ENCODE measurements around the gene CCL4. TPM values are rescaled to one million over a fixed set of nuclear protein-coding genes. Genes with fewer than 3 reads are reported as not detected.

Gene CCL4
- polyA plus RNA-seq, 1 donor from 2014 or later = not detected

- no peak overlapping the region for H2AFZ ChIP-seq (ENCODE audit: low read depth, low read length)
- H3F3A ChIP-seq (ENCODE audit: insufficient read depth, low read length, poor library complexity, severe bottlenecking) = no peaks in the 10 kb centered on the region
Measured at GRCh38 chr17:36131931-36132330, 28.3 kb downstream of the CCL4 start.

DNA sequence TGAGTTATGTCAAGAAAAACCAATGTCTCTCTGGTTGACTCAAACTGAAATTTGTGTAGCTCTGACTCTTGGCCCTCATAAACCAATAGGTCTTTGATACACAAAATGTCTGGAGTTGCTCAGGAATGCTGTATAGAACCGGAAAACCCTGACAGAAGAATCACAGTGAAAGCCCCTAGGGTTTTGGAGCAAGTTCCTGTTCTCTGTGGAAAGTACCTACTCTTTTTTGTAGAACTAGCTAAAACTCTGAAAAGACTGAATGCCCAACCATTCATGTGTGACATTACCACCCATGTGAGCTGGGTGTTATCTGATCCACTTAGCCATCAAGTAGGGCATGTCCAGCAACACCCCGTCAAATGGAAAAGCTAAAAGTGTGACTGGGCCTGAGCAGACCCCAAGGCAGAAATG lies 28.8 kb downstream of the CCL4 start:
- H3K9me2 ChIP-seq (ENCODE audit: insufficient read depth, low read length) = no peaks in the 10 kb centered on the region
- no peak overlapping the region for H3K9ac ChIP-seq (ENCODE audit: low read length)
- H3F3A ChIP-seq (ENCODE audit: insufficient read depth, low read length, poor library complexity, severe bottlenecking) = no peaks in the 10 kb centered on the region
- H3K9me3 ChIP-seq (ENCODE audit: low read length) = no peaks in the 10 kb centered on the region
- no peak for TF ChIP-seq REST (IDR thresholded peaks at IDR 0.05; ENCODE audit: borderline replicate concordance)
- no peak for TF ChIP-seq TAF1 (IDR thresholded peaks at IDR 0.05; ENCODE audit: low read depth)
- TF ChIP-seq SMC3 (conservative IDR thresholded peaks at IDR 0.05; ENCODE audit: poor library complexity) = no peak
- TF ChIP-seq RAD21 (conservative IDR thresholded peaks at IDR 0.05) = no peak
- no peak for TF ChIP-seq MXI1 (conservative IDR thresholded peaks at IDR 0.05; ENCODE audit: poor library complexity, severe bottlenecking)
- TF ChIP-seq EP300 (conservative IDR thresholded peaks at IDR 0.05; ENCODE audit: poor library complexity, severe bottlenecking) = no peak
- no peak for TF ChIP-seq CTCF (IDR thresholded peaks at IDR 0.05; ENCODE audit: poor library complexity, severe bottlenecking)
- TF ChIP-seq EZH2 (IDR thresholded peaks at IDR 0.05; ENCODE audit: borderline replicate concordance, insufficient read depth, low read length, poor library complexity, severe bottlenecking) = no peak
- TF ChIP-seq POLR2AphosphoS5 (IDR thresholded peaks at IDR 0.05) = no peak
- no peaks in the 10 kb centered on the region for H3K27me3 ChIP-seq (ENCODE audit: insufficient read depth, low read depth, low read length)
- H4K20me1 ChIP-seq (ENCODE audit: insufficient read depth) = no peaks in the 10 kb centered on the region
- H3K79me2 ChIP-seq (replicated peaks; ENCODE audit: insufficient read depth, low read length) = no peaks in the 10 kb centered on the region
- H3K36me3 ChIP-seq (ENCODE audit: insufficient read depth, low read length) = no peaks in the 10 kb centered on the region
- H3K27ac ChIP-seq (ENCODE audit: low read length) = no peak overlapping the region
- no peak overlapping the region for H3K4me3 ChIP-seq (ENCODE audit: low read length)
- H3K4me2 ChIP-seq (ENCODE audit: low read length) = no peak overlapping the region
- no peak overlapping the region for H2AFZ ChIP-seq (ENCODE audit: low read depth, low read length)

More at GRCh38 chr17:36131931-36132330, 28.3 kb downstream of the CCL4 start:
- no peak overlapping the region for H3K9ac ChIP-seq (ENCODE audit: low read length)
- no peaks in the 10 kb centered on the region for H3K36me3 ChIP-seq (ENCODE audit: insufficient read depth, low read length)
- no peak overlapping the region for H3K4me2 ChIP-seq (ENCODE audit: low read length)
- H3K27me3 ChIP-seq (ENCODE audit: insufficient read depth, low read depth, low read length) = no peaks in the 10 kb centered on the region
- H3K27ac ChIP-seq (ENCODE audit: low read length) = no peak overlapping the region
- no peaks in the 10 kb centered on the region for H3K9me3 ChIP-seq (ENCODE audit: low read length)
- H3K79me2 ChIP-seq (replicated peaks; ENCODE audit: insufficient read depth, low read length) = no peaks in the 10 kb centered on the region
- H4K20me1 ChIP-seq (ENCODE audit: insufficient read depth) = no peaks in the 10 kb centered on the region
- no peaks in the 10 kb centered on the region for H3K9me2 ChIP-seq (ENCODE audit: insufficient read depth, low read length)
- no peak overlapping the region for H3K4me3 ChIP-seq (ENCODE audit: low read length)
- TF ChIP-seq EP300 (conservative IDR thresholded peaks at IDR 0.05; ENCODE audit: poor library complexity, severe bottlenecking) = no peak
- TF ChIP-seq RAD21 (conservative IDR thresholded peaks at IDR 0.05) = no peak
- no peak for TF ChIP-seq SMC3 (conservative IDR thresholded peaks at IDR 0.05; ENCODE audit: poor library complexity)

Measured in neural cell (in vitro differentiated cells).